SK-N-SH (cell line): ENCODE data around the gene USO1. TPM values are rescaled to one million over a fixed set of nuclear protein-coding genes. Genes with fewer than 3 reads are reported as not detected.

ENCODE experiments used
- CTCF ChIA-PET: fragments of 300-600, 350-600 bp; formaldehyde crosslinking; extraction: SDS; loops from one replicate; lab custom pipeline; 2021; lab: Yijun Ruan, JAX
- POLR2A ChIA-PET: fragments of 350-600 bp; sonication (Branson Sonifier 250); formaldehyde crosslinking; extraction: SDS; loops from one replicate; lab custom pipeline; 2020; ENCODE audit warnings: antibody characterized with exemption, inconsistent platforms; lab: Yijun Ruan, JAX
- DNase-seq: peaks from one replicate; pipeline ENCODE4 v3.0.0; 2012
- H2AFZ ChIP-seq: fragments of 200-600 bp; sonication (generic); 2 replicates; pipeline ENCODE4 v1.8.1; 2016; ENCODE audit warnings: antibody characterized with exemption, mild to moderate bottlenecking, low read depth
- H3F3A ChIP-seq: fragments of 200-600 bp; sonication (generic); replicated peaks from 2 replicates; pipeline ENCODE3; 2016; ENCODE audit warnings: antibody characterized with exemption, mild to moderate bottlenecking; ENCODE audit not compliant: insufficient read depth
- H3K27ac ChIP-seq, 2 experiments: fragments of 200-500 bp in 1 of 2; fragments of 200-600 bp in 1 of 2; sonication (Bioruptor generic) in 1 of 2; sonication (generic), shearing (Covaris generic) in 1 of 2; 2 replicates each; pipeline versions ENCODE4 v1.5.1 to v1.6.1; 2014 to 2016; ENCODE audit warnings: low read depth in 2 of 2, inconsistent platforms in 1 of 2, low read length in 1 of 2, mild to moderate bottlenecking in 1 of 2, mixed read lengths in 1 of 2
- H3K27me3 ChIP-seq: fragments of 200-600 bp; sonication (generic), shearing (Covaris generic); 2 replicates; pipeline ENCODE4 v1.6.1; 2016; ENCODE audit warnings: mixed run types; ENCODE audit not compliant: insufficient read depth
- H3K36me3 ChIP-seq, 2 experiments: fragments of 200-500 bp in 1 of 2; fragments of 200-600 bp in 1 of 2; sonication (Bioruptor generic) in 1 of 2; sonication (generic) in 1 of 2; replicated peaks in 1 of 2; 2 replicates each; pipeline versions ENCODE3 to v1.5.1; 2014 to 2016; ENCODE audit warnings: low read length in 1 of 2, mild to moderate bottlenecking in 1 of 2; ENCODE audit not compliant: insufficient read depth in 2 of 2, control insufficient read depth in 1 of 2
- H3K4me1 ChIP-seq, 2 experiments: fragments of 200-500 bp in 1 of 2; fragments of 200-600 bp in 1 of 2; sonication (Bioruptor generic) in 1 of 2; sonication (generic), shearing (Covaris generic) in 1 of 2; 2 replicates each; pipeline versions ENCODE4 v1.5.1 to v1.6.1; 2014 to 2016; ENCODE audit warnings: low read depth in 1 of 2, low read length in 1 of 2, mixed run types in 1 of 2; ENCODE audit not compliant: insufficient read depth in 2 of 2, control insufficient read depth in 1 of 2
- H3K4me2 ChIP-seq: fragments of 200-600 bp; sonication (generic), shearing (Covaris generic); 2 replicates; pipeline ENCODE4 v1.6.1; 2017; ENCODE audit warnings: mixed run types
- H3K4me3 ChIP-seq, 2 experiments: fragments of 200-500 bp in 1 of 2; fragments of 200-600 bp in 1 of 2; sonication (Bioruptor generic) in 1 of 2; sonication (generic), shearing (Covaris generic) in 1 of 2; 2 replicates each; pipeline versions ENCODE4 v1.5.1 to v1.8.1; 2014 to 2016; ENCODE audit warnings: low read depth in 2 of 2, inconsistent platforms in 1 of 2, low read length in 1 of 2, mild to moderate bottlenecking in 1 of 2, mixed read lengths in 1 of 2, moderate library complexity in 1 of 2
- H3K79me2 ChIP-seq: fragments of 200-600 bp; sonication (generic); 2 replicates; pipeline ENCODE4 v1.8.1; 2017; ENCODE audit warnings: mild to moderate bottlenecking; ENCODE audit not compliant: insufficient read depth
- H3K9ac ChIP-seq: fragments of 200-600 bp; sonication (generic); 2 replicates; pipeline ENCODE4 v1.6.1; 2017; ENCODE audit warnings: mixed run types
- H3K9me2 ChIP-seq: fragments of 200-600 bp; sonication (generic); 2 replicates; pipeline ENCODE4 v1.6.1; 2017; ENCODE audit warnings: mixed run types
- H3K9me3 ChIP-seq: fragments of 200-600 bp; sonication (generic); 2 replicates; pipeline ENCODE4 v1.6.1; 2017; ENCODE audit warnings: mixed run types, mild to moderate bottlenecking, moderate library complexity
- H4K20me1 ChIP-seq: fragments of 200-600 bp; sonication (generic); 2 replicates; pipeline ENCODE4 v1.6.1; 2017; ENCODE audit warnings: mild to moderate bottlenecking, mixed run types; ENCODE audit not compliant: insufficient read depth
- ELF1 ChIP-seq: IDR thresholded peaks from 2 replicates; pipeline ENCODE4 v1.4.0; 2012
- GABPA ChIP-seq: IDR thresholded peaks from 2 replicates; pipeline ENCODE4 v1.4.0; 2012; ENCODE audit warnings: low read depth, mild to moderate bottlenecking
- NRF1 ChIP-seq: IDR thresholded peaks from 2 replicates; pipeline ENCODE4 v1.6.1; 2012; ENCODE audit warnings: low read depth, mild to moderate bottlenecking, low read length
- YY1 ChIP-seq: IDR thresholded peaks from 2 replicates; pipeline ENCODE4 v1.4.0; 2012; ENCODE audit warnings: low read depth, mild to moderate bottlenecking
- WGBS: methylation state at CpG from one replicate; pipeline ENCODE4 v1.1.6; 2017; ENCODE audit warnings: low lambda C conversion rate; 5-methylcytosine and 5-hydroxymethylcytosine counted together
- polyA plus RNA-seq, 3 experiments: library from polyadenylated mRNA; depleted of rRNA; stranded (reverse); fragments of >200 nt; gene quantifications; 2 replicates each; pipeline ENCODE4 v1.2.3, GENCODE V29; 2012

Gene USO1
- polyA plus RNA-seq, 1 of the 3 experiments (the other 2 are of a cell fraction) = 25.6 TPM

GRCh38 chr4:75717408-75717807 lies 7.0 kb upstream of the USO1 start:
- no peak for DNase-seq
- Histone ChIP-seq H4K20me1 (no peaks in the 10 kb centered on the region), H3K4me3 (no peak overlapping the region), H3K27ac (no peak overlapping the region), H2AFZ (no peak overlapping the region), H3K9me3 (no peaks in the 10 kb centered on the region), H3K36me3 (no peaks in the 10 kb centered on the region), H3K4me1 (peaks cover 17 to 23% of the 10 kb centered on the region in 2 experiments), H3K9ac (no peak overlapping the region), H3K79me2 (peaks cover 6% of the 10 kb centered on the region), H3K27me3 (no peaks in the 10 kb centered on the region), H3K9me2 (no peaks in the 10 kb centered on the region), H3F3A (peaks cover 23% of the 10 kb centered on the region), H3K4me2 (no peak overlapping the region)
- 60% methylated on average over 1 of the region's 1 CpG for WGBS
- CTCF ChIA-PET = no interaction called here
- POLR2A ChIA-PET = no interaction called here
- TF ChIP-seq NRF1 = no peak

GRCh38 chr4:75718529-75718928 lies 5.8 kb upstream of the USO1 start:
- no peak overlapping the region for H2AFZ ChIP-seq
- H3K79me2 ChIP-seq = peaks cover 18% of the 10 kb centered on the region
- POLR2A ChIA-PET = no interaction called here
- H3K27me3 ChIP-seq = no peaks in the 10 kb centered on the region
- no peak overlapping the region for H3K9ac ChIP-seq
- 82% methylated on average over 2 of the region's 2 CpGs for WGBS
- peaks cover 28% of the 10 kb centered on the region for H3F3A ChIP-seq
- no peak overlapping the region for H3K4me3 ChIP-seq
- no peaks in the 10 kb centered on the region for H3K36me3 ChIP-seq
- no peak for DNase-seq
- TF ChIP-seq ELF1 = no peak
- peak; percentile 42; the same call in 1 of the 2 replicates for TF ChIP-seq YY1
- H3K4me2 ChIP-seq = no peak overlapping the region
- H4K20me1 ChIP-seq = no peaks in the 10 kb centered on the region
- no peak overlapping the region for H3K27ac ChIP-seq
- no peaks in the 10 kb centered on the region for H3K9me3 ChIP-seq
- CTCF ChIA-PET = interaction anchor here (0.7 kb wide), 1 partner anchor 725 kb away, joined by 3 read pairs; no protein-coding TSS in a partner anchor
- no peaks in the 10 kb centered on the region for H3K9me2 ChIP-seq
- peaks cover 22 to 26% of the 10 kb centered on the region in 2 experiments for H3K4me1 ChIP-seq

GRCh38 chr4:75722417-75722816 lies 2.0 kb upstream of the USO1 start:
- Histone ChIP-seq H3F3A (peaks cover 10% of the 10 kb centered on the region), H3K36me3 (no peaks in the 10 kb centered on the region), H3K4me2 (peak overlapping the region; percentile 66; the same call in 1 of the 2 replicates), H3K4me3 (no peak overlapping the region), H3K9me2 (no peaks in the 10 kb centered on the region), H3K79me2 (peaks cover 47% of the 10 kb centered on the region), H3K4me1 (peaks cover 8 to 23% of the 10 kb centered on the region in 2 experiments; a peak in 3 of 4 replicates), H4K20me1 (peaks cover 13% of the 10 kb centered on the region), H3K27me3 (no peaks in the 10 kb centered on the region), H2AFZ (no peak overlapping the region), H3K9me3 (no peaks in the 10 kb centered on the region), H3K9ac (no peak overlapping the region), H3K27ac (no peak overlapping the region)
- ChIA-PET CTCF (interaction anchor here (0.6 to 4.1 kb wide), 10 partner anchors 10 to 128 kb away, joined by 3 to 45 read pairs (median 6); no protein-coding TSS in a partner anchor), POLR2A (interaction anchor here (3.5 kb wide), 1 partner anchor 49 kb away, joined by 24 read pairs; the partner anchor contains the start of gene G3BP2)
- WGBS = 63% methylated on average over 3 of the region's 3 CpGs
- no peak for DNase-seq
- TF ChIP-seq GABPA (no peak), YY1 (no peak)
